Iris pigment epithelial cell (primary cell): ENCODE data around the gene OIT3.

Experiments
- DNase-seq: peaks from one replicate; pipeline ENCODE4 v3.0.0-alpha.2; 2011; ENCODE audit warnings: low read depth

The OIT3 gene

GRCh38 chr10:72893136-72893798 lies at the start of gene OIT3:
Gene OIT3, plus strand, starts transcription at chr10:72893739. Its CDS starts 60 bp downstream, at chr10:72893799.
- DNase-seq: no peak

GRCh38 chr10:72846238-72846637 lies 47.3 kb upstream of the OIT3 start:
- peak; percentile 89 for DNase-seq

GRCh38 chr10:72847681-72848080 lies 45.9 kb upstream of the OIT3 start:
- peak; percentile 41 for DNase-seq

- DNase-seq: no peak
Measured at GRCh38 chr10:72850861-72851260, 42.7 kb upstream of the OIT3 start.

GRCh38 chr10:72851509-72851908 lies 42.0 kb upstream of the OIT3 start:
- no peak for DNase-seq

GRCh38 chr10:72852508-72852907 lies 41.0 kb upstream of the OIT3 start:
- no peak for DNase-seq

- no peak for DNase-seq
Measured at GRCh38 chr10:72855129-72855528, 38.4 kb upstream of the OIT3 start.

GRCh38 chr10:72855790-72856189 lies 37.7 kb upstream of the OIT3 start:
- no peak for DNase-seq

- DNase-seq: no peak
Measured at GRCh38 chr10:72858067-72858466, 35.5 kb upstream of the OIT3 start.

GRCh38 chr10:72862957-72863356 lies 30.6 kb upstream of the OIT3 start:
- no peak for DNase-seq

GRCh38 chr10:72875250-72876055 lies 18.1 kb upstream of the OIT3 start:
- DNase-seq: peak; percentile 40

GRCh38 chr10:72879245-72879644 lies 14.3 kb upstream of the OIT3 start:
- no peak for DNase-seq

- no peak for DNase-seq
Measured at GRCh38 chr10:72881291-72881690, 12.2 kb upstream of the OIT3 start.

- no peak for DNase-seq
Measured at GRCh38 chr10:72883861-72884260, 9.7 kb upstream of the OIT3 start.

- DNase-seq: no peak
Measured at GRCh38 chr10:72885953-72886352, 7.6 kb upstream of the OIT3 start.

GRCh38 chr10:72886621-72887020 lies 6.9 kb upstream of the OIT3 start:
- no peak for DNase-seq

- peak; percentile 15 for DNase-seq
Measured at GRCh38 chr10:72887043-72887442, 6.5 kb upstream of the OIT3 start.

- DNase-seq: no peak
Measured at GRCh38 chr10:72888151-72888638, 5.3 kb upstream of the OIT3 start.

- DNase-seq: peak; percentile 45
Measured at GRCh38 chr10:72889391-72889831, 4.1 kb upstream of the OIT3 start.

- DNase-seq: no peak
Measured at GRCh38 chr10:72890086-72890485, 3.5 kb upstream of the OIT3 start.

GRCh38 chr10:72895236-72895850 lies 1.8 kb downstream of the OIT3 start:
- DNase-seq: no peak

GRCh38 chr10:72898616-72899015 lies 5.1 kb downstream of the OIT3 start:
- DNase-seq: no peak

GRCh38 chr10:72899545-72899944 lies 6.0 kb downstream of the OIT3 start:
- DNase-seq: no peak
